ENCODE data around the gene NEB. TPM values are rescaled to one million over a fixed set of nuclear protein-coding genes. Genes with fewer than 3 reads are reported as not detected.

NEB gene
- polyA plus RNA-seq, 1 experiment, result 0.14 TPM

- no peak overlapping the region for H3K27ac ChIP-seq (ENCODE audit: low read depth, low read length)
- no peak for DNase-seq (ENCODE audit: low read depth, low spot score)
- POLR2A ChIA-PET, result no interaction called here
- H3K9me3 ChIP-seq (ENCODE audit: control insufficient read depth, insufficient read depth, low read length), result no peaks in the 10 kb centered on the region
- H3K4me3 ChIP-seq (ENCODE audit: low read depth, low read length), result no peak overlapping the region
- CTCF ChIA-PET, result interaction anchor here (1.3 kb wide), 1 partner anchor 11 kb away, joined by 4 read pairs; no protein-coding TSS in a partner anchor
- H3K27me3 ChIP-seq (ENCODE audit: control insufficient read depth, insufficient read depth, low read length), result no peaks in the 10 kb centered on the region
- TF ChIP-seq CTCF (IDR thresholded peaks at IDR 0.05; ENCODE audit: low read depth, low read length), result no peak
These were observed 207.6 kb downstream of the NEB start for GRCh38 chr2:151526572-151527090.

- H3K9me3 ChIP-seq (ENCODE audit: control insufficient read depth, insufficient read depth, low read length), result no peaks in the 10 kb centered on the region
- H3K4me3 ChIP-seq (ENCODE audit: low read depth, low read length), result no peak overlapping the region
- DNase-seq (ENCODE audit: low read depth, low spot score), result no peak
- no peak overlapping the region for H3K27ac ChIP-seq (ENCODE audit: low read depth, low read length)
- ChIA-PET POLR2A (no interaction called here), CTCF (no interaction called here)
- H3K27me3 ChIP-seq (ENCODE audit: control insufficient read depth, insufficient read depth, low read length), result no peaks in the 10 kb centered on the region
- no peak for TF ChIP-seq CTCF (IDR thresholded peaks at IDR 0.05; ENCODE audit: low read depth, low read length)
These were observed 208.4 kb downstream of the NEB start for GRCh38 chr2:151525821-151526373.

GRCh38 chr2:151523850-151524249 lies 210.4 kb downstream of the NEB start:
- Histone ChIP-seq H3K27me3 (ENCODE audit: control insufficient read depth, insufficient read depth, low read length) (no peaks in the 10 kb centered on the region), H3K4me3 (ENCODE audit: low read depth, low read length) (no peak overlapping the region), H3K9me3 (ENCODE audit: control insufficient read depth, insufficient read depth, low read length) (no peaks in the 10 kb centered on the region), H3K27ac (ENCODE audit: low read depth, low read length) (no peak overlapping the region)
- TF ChIP-seq CTCF (IDR thresholded peaks at IDR 0.05; ENCODE audit: low read depth, low read length), result no peak
- ChIA-PET POLR2A (no interaction called here), CTCF (no interaction called here)
- no peak for DNase-seq (ENCODE audit: low read depth, low spot score)

- Histone ChIP-seq H3K4me3 (ENCODE audit: low read depth, low read length) (no peak overlapping the region), H3K27ac (ENCODE audit: low read depth, low read length) (no peak overlapping the region), H3K27me3 (ENCODE audit: control insufficient read depth, insufficient read depth, low read length) (no peaks in the 10 kb centered on the region), H3K9me3 (ENCODE audit: control insufficient read depth, insufficient read depth, low read length) (no peaks in the 10 kb centered on the region)
- DNase-seq (ENCODE audit: low read depth, low spot score), result no peak
- POLR2A ChIA-PET, result no interaction called here
- no peak for TF ChIP-seq CTCF (IDR thresholded peaks at IDR 0.05; ENCODE audit: low read depth, low read length)
- CTCF ChIA-PET, result no interaction called here
These were observed 211.7 kb downstream of the NEB start for GRCh38 chr2:151522556-151522955.

GRCh38 chr2:151520976-151521375 lies 213.3 kb downstream of the NEB start:
- Histone ChIP-seq H3K9me3 (ENCODE audit: control insufficient read depth, insufficient read depth, low read length) (no peaks in the 10 kb centered on the region), H3K27ac (ENCODE audit: low read depth, low read length) (no peak overlapping the region), H3K27me3 (ENCODE audit: control insufficient read depth, insufficient read depth, low read length) (no peaks in the 10 kb centered on the region), H3K4me3 (ENCODE audit: low read depth, low read length) (no peak overlapping the region)
- TF ChIP-seq CTCF (IDR thresholded peaks at IDR 0.05; ENCODE audit: low read depth, low read length), result no peak
- DNase-seq (ENCODE audit: low read depth, low spot score), result no peak
- CTCF ChIA-PET, result no interaction called here
- POLR2A ChIA-PET, result no interaction called here

Measured in AG04450 (cell line).